Measurements from ENCODE around the gene TMEM222.

The TMEM222 gene

GRCh38 chr1:27356619-27357280, 34.8 kb downstream of the TMEM222 start:
- no peaks in the 10 kb centered on the region for H4K20me1 ChIP-seq (ENCODE audit: insufficient read depth, low read length, poor library complexity, severe bottlenecking)
- H3K9me3 ChIP-seq (ENCODE audit: insufficient read depth, low read depth, low read length): no peaks in the 10 kb centered on the region
- H3F3A ChIP-seq (ENCODE audit: low read depth): no peaks in the 10 kb centered on the region
- no peaks in the 10 kb centered on the region for H3K27me3 ChIP-seq (ENCODE audit: insufficient read depth, low read length, poor library complexity, severe bottlenecking)
- no peaks in the 10 kb centered on the region for H3K79me2 ChIP-seq (ENCODE audit: insufficient read depth, low read length)
- no peak for TF ChIP-seq EZH2phosphoT487 (IDR thresholded peaks at IDR 0.05; ENCODE audit: borderline replicate concordance)
- TF ChIP-seq CTCF (conservative IDR thresholded peaks at IDR 0.05; ENCODE audit: low read length): no peak
- H2AFZ ChIP-seq (ENCODE audit: low read length): peak overlapping the region; percentile 77; the same call in 1 of the 2 replicates
- peak overlapping the region; percentile 64 for H3K9ac ChIP-seq (ENCODE audit: low read depth, low read length, poor library complexity, severe bottlenecking)
- no peaks in the 10 kb centered on the region for H3K4me1 ChIP-seq (ENCODE audit: insufficient read depth, low read length, poor library complexity, severe bottlenecking)
- H3K36me3 ChIP-seq (ENCODE audit: insufficient read depth, low read length): no peaks in the 10 kb centered on the region
- H3K4me2 ChIP-seq (ENCODE audit: low read depth, low read length, poor library complexity, severe bottlenecking): peak overlapping the region; percentile 67
- H3K9me2 ChIP-seq (replicated peaks; ENCODE audit: low read depth, low read length): no peaks in the 10 kb centered on the region
- H3K4me3 ChIP-seq (ENCODE audit: low read length, poor library complexity, severe bottlenecking): peak overlapping the region; percentile 65

DNA sequence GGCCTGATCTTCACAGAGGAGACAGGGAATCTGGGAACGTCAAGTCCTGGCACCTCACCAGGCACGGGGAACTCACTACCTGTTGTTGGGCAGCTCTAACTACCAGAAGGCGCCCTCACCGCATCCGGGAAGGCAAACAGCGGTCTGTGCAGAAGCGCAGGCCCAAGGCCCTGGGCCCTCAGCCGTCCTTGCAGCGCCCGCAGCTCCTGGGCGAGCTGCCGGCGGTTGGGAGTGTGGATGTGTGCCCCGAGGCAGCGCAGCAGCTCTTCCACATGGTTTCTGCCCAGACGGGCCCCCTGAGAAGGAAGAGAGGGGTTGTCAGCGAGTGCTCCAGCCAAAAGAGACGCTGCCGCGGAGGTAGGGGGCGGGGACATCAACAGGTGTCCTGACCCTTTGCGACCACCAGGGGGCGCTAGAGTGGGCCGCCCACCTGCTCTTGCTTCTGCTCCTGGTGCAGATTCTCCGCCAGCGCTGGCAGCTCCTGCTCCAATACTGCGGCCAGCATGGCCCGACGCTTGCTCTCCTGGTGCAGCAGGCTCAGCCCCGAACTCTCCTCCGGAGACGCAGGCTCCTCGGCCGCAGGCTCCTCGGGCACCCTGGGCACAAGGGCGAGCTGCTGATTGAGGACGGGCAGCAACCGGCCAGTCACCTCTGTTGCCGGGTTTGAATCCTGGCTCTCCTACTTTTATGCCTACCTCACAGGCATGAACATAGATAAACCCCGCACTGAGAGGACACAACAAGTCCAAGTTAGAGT, 35.5 kb downstream of the TMEM222 start:
- TF ChIP-seq CTCF (conservative IDR thresholded peaks at IDR 0.05; ENCODE audit: low read length) (peak; percentile 89), EZH2phosphoT487 (IDR thresholded peaks at IDR 0.05; ENCODE audit: borderline replicate concordance) (no peak)

DNA sequence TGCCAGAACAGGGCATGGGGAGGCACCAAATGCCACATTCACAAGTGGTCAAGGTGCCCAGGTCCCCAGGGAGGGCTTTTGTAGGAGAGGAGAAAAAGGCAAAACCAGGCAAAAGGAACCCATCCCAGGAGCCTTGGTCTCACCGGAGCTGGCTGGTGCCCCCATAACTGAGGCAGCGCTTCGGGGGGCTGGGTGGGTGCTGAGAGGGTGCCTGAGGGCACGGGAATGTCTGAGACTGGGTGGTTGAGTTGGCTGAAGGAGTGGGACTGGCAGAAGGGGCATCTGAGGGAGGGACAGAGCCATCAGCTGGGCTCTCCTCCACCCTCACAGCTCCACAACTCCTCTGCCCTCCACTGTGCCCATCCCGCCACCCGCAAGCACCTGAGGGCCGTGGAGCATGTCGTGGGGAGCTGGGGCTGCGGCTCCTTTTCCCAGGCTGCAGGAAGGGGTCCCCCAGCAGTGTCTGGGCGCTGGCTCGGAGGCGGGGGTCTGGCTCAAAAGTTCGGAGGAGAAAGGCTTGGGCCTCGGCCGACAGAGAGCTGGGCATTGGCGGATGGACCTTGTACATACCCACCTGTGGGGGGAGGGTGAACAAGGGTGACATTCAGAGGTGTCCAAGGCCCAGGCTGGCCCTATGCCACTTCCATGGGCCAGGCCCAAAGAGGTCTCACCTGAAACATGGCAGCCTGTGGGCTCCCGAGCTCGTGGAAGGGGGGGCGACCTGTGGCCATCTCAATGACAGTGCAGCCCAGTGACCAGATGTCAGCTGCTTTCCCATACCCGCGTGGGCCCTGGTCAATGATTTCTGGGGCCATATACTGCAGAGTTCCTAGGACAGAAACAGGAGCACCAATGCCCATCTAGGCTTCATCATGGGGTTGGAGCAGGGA, 36.3 kb downstream of the TMEM222 start:
- Histone ChIP-seq H3K4me2 (ENCODE audit: low read depth, low read length, poor library complexity, severe bottlenecking) (no peak overlapping the region), H3K79me2 (ENCODE audit: insufficient read depth, low read length) (no peaks in the 10 kb centered on the region), H3K4me3 (ENCODE audit: low read length, poor library complexity, severe bottlenecking) (no peak overlapping the region), H3K9me3 (ENCODE audit: insufficient read depth, low read depth, low read length) (no peaks in the 10 kb centered on the region), H3K9ac (ENCODE audit: low read depth, low read length, poor library complexity, severe bottlenecking) (no peak overlapping the region), H3K36me3 (ENCODE audit: insufficient read depth, low read length) (no peaks in the 10 kb centered on the region), H4K20me1 (ENCODE audit: insufficient read depth, low read length, poor library complexity, severe bottlenecking) (no peaks in the 10 kb centered on the region), H3K4me1 (ENCODE audit: insufficient read depth, low read length, poor library complexity, severe bottlenecking) (no peaks in the 10 kb centered on the region), H3K27me3 (ENCODE audit: insufficient read depth, low read length, poor library complexity, severe bottlenecking) (no peaks in the 10 kb centered on the region), H2AFZ (ENCODE audit: low read length) (no peak overlapping the region), H3F3A (ENCODE audit: low read depth) (no peaks in the 10 kb centered on the region), H3K9me2 (replicated peaks; ENCODE audit: low read depth, low read length) (no peaks in the 10 kb centered on the region)
- no peak for TF ChIP-seq EZH2phosphoT487 (IDR thresholded peaks at IDR 0.05; ENCODE audit: borderline replicate concordance)
- TF ChIP-seq CTCF (conservative IDR thresholded peaks at IDR 0.05; ENCODE audit: low read length): no peak

More for the DNA sequence above, 35.5 kb downstream of the TMEM222 start:
- peak overlapping the region; percentile 65 for H3K4me3 ChIP-seq (ENCODE audit: low read length, poor library complexity, severe bottlenecking)
- H3K79me2 ChIP-seq (ENCODE audit: insufficient read depth, low read length): no peaks in the 10 kb centered on the region
- H2AFZ ChIP-seq (ENCODE audit: low read length): peak overlapping the region; percentile 77; the same call in 1 of the 2 replicates
- H3K9ac ChIP-seq (ENCODE audit: low read depth, low read length, poor library complexity, severe bottlenecking): peak overlapping the region; percentile 64
- H3K9me2 ChIP-seq (replicated peaks; ENCODE audit: low read depth, low read length): no peaks in the 10 kb centered on the region
- no peaks in the 10 kb centered on the region for H4K20me1 ChIP-seq (ENCODE audit: insufficient read depth, low read length, poor library complexity, severe bottlenecking)
- no peaks in the 10 kb centered on the region for H3K9me3 ChIP-seq (ENCODE audit: insufficient read depth, low read depth, low read length)
- no peaks in the 10 kb centered on the region for H3K27me3 ChIP-seq (ENCODE audit: insufficient read depth, low read length, poor library complexity, severe bottlenecking)
- no peaks in the 10 kb centered on the region for H3K4me1 ChIP-seq (ENCODE audit: insufficient read depth, low read length, poor library complexity, severe bottlenecking)
- no peaks in the 10 kb centered on the region for H3K36me3 ChIP-seq (ENCODE audit: insufficient read depth, low read length)
- H3K4me2 ChIP-seq (ENCODE audit: low read depth, low read length, poor library complexity, severe bottlenecking): peak overlapping the region; percentile 67
- no peaks in the 10 kb centered on the region for H3F3A ChIP-seq (ENCODE audit: low read depth)

Data from Loucy (cell line).